A549 (cell line): Measurements from ENCODE around the gene CALML4. TPM values are rescaled to one million over a fixed set of nuclear protein-coding genes. Genes with fewer than 3 reads are reported as not detected.
A peak's percentile ranks its signal among the peaks of the same experiment; 100 is the strongest.

Source experiments
- ATAC-seq, 2 experiments: fragments of 200-7000 bp in 1 of 2; fragments of >200 bp in 1 of 2; cut with Nextera tagmentation in 1 of 2; cut with Tn5 transposase in 1 of 2; 3 replicates each; pipeline versions ENCODE4 v1.8.0 to v1.9.1; 2018 to 2020; ENCODE audit warnings: mild to moderate bottlenecking in 1 of 2, moderate library complexity in 1 of 2
- CTCF ChIA-PET: fragments of 300-600 bp; sonication (Branson Sonifier 250); formaldehyde crosslinking; extraction: SDS; loops from one replicate; lab custom pipeline; 2021; ENCODE audit warnings: antibody characterized with exemption, inconsistent platforms; lab: Yijun Ruan, JAX
- POLR2A ChIA-PET: fragments of 350-600 bp; formaldehyde crosslinking; extraction: SDS; loops from one replicate; lab custom pipeline; 2021; ENCODE audit warnings: antibody characterized with exemption, inconsistent platforms; lab: Yijun Ruan, JAX
- DNase-seq, 2 experiments: peaks; one replicate each; pipeline versions ENCODE4 v3.0.0 to v3.0.0-alpha.2; 2011 to 2016; ENCODE audit warnings: low read depth in 1 of 2, low spot score in 1 of 2
- FAIRE-seq: peaks from 2 replicates; lab custom pipeline; 2011; peaks lifted over from hg19 to GRCh38; lab: Jason Lieb, UNC
- H3K27ac ChIP-seq, 2 experiments: fragments of >200 bp; sonication (Bioruptor Twin); formaldehyde crosslinking; 3 replicates each; pipeline ENCODE4 v1.5.1; 2016 to 2017
- H3K4me1 ChIP-seq: fragments of >200 bp; sonication (Bioruptor Twin); formaldehyde crosslinking; 3 replicates; pipeline ENCODE4 v1.6.1; 2016
- H3K4me2 ChIP-seq: fragments of >200 bp; sonication (Bioruptor Twin); formaldehyde crosslinking; 3 replicates; pipeline ENCODE4 v1.6.1; 2016
- H3K4me3 ChIP-seq: fragments of >200 bp; sonication (Bioruptor Twin); formaldehyde crosslinking; 3 replicates; pipeline ENCODE4 v1.5.1; 2016
- H3K9me3 ChIP-seq: fragments of >200 bp; sonication (Bioruptor Twin); formaldehyde crosslinking; 3 replicates; pipeline ENCODE4 v1.6.1; 2016
- BHLHE40 ChIP-seq: IDR thresholded peaks from 2 replicates; pipeline ENCODE4 v1.6.1; 2012; ENCODE audit warnings: low read depth, low read length, inconsistent platforms
- CBX8 ChIP-seq: fragments of 200-600 bp; sonication (generic); IDR thresholded peaks from 2 replicates; pipeline ENCODE4 v1.6.1; 2016
- CEBPB ChIP-seq, 2 experiments: fragments of >200 bp in 1 of 2; sonication (Bioruptor Twin) in 1 of 2; formaldehyde crosslinking in 1 of 2; IDR thresholded peaks; 2 replicates each; pipeline ENCODE4 v1.6.1; 2012 to 2016
- CHD2 ChIP-seq: fragments of 150-350 bp; IDR thresholded peaks from 2 replicates; pipeline ENCODE4 v1.6.1; 2014; ENCODE audit warnings: low read length; ENCODE audit not compliant: partially characterized antibody
- CHD4 ChIP-seq: fragments of 200-600 bp; sonication (generic); IDR thresholded peaks from 2 replicates; pipeline ENCODE4 v1.6.1; 2016; ENCODE audit warnings: antibody characterized with exemption, mild to moderate bottlenecking, borderline replicate concordance
- FOSB ChIP-seq: fragments of 250-450 bp; sonication (Bioruptor Pico); IDR thresholded peaks from 2 replicates; pipeline ENCODE4 v1.5.0; 2020; ENCODE audit warnings: mild to moderate bottlenecking, moderate library complexity
- FOSL2 ChIP-seq, 2 experiments: fragments of 450-650 bp in 1 of 2; fragments of >200 bp in 1 of 2; sonication (Bioruptor Twin) in 1 of 2; formaldehyde crosslinking; IDR thresholded peaks; 2 replicates each; pipeline versions ENCODE4 v1.5.0 to v1.6.1; 2016 to 2020; ENCODE audit warnings: mild to moderate bottlenecking in 1 of 2, moderate library complexity in 1 of 2
- HDAC2 ChIP-seq: fragments of 200-600 bp; sonication (generic); IDR thresholded peaks from 2 replicates; pipeline ENCODE4 v1.6.1; 2016
- HOXB5 ChIP-seq: fragments of 250-450 bp; sonication (Bioruptor Pico); IDR thresholded peaks from 2 replicates; pipeline ENCODE4 v1.5.0; 2020; ENCODE audit warnings: mild to moderate bottlenecking, moderate library complexity
- KDM1A ChIP-seq: fragments of 200-600 bp; sonication (generic); IDR thresholded peaks from 2 replicates; pipeline ENCODE4 v1.6.1; 2016; ENCODE audit warnings: low read depth, mild to moderate bottlenecking
- NFE2L2 ChIP-seq: fragments of 150-350 bp; conservative IDR thresholded peaks from 2 replicates; pipeline ENCODE4 v1.6.1; 2014; ENCODE audit warnings: low read length
- RAD21 ChIP-seq, 2 experiments: fragments of >200 bp in 1 of 2; sonication (Bioruptor Twin) in 1 of 2; formaldehyde crosslinking in 1 of 2; IDR thresholded peaks in 1 of 2; conservative IDR thresholded peaks in 1 of 2; 2 replicates in 1 of 2; 3 replicates in 1 of 2; pipeline ENCODE4 v1.6.1; 2012 to 2018; ENCODE audit warnings: inconsistent platforms in 1 of 2
- SMC3 ChIP-seq: fragments of >200 bp; sonication (Bioruptor Twin); formaldehyde crosslinking; IDR thresholded peaks from 3 replicates; pipeline ENCODE4 v1.6.1; 2018; ENCODE audit warnings: inconsistent platforms
- TFCP2L1 ChIP-seq: fragments of 250-450 bp; sonication (Bioruptor Pico); IDR thresholded peaks from 2 replicates; pipeline ENCODE4 v1.5.0; 2021; ENCODE audit warnings: mild to moderate bottlenecking
- ZFP36 ChIP-seq: fragments of 450-650 bp; IDR thresholded peaks from 2 replicates; pipeline ENCODE4 v1.6.1; 2014; ENCODE audit warnings: borderline replicate concordance; ENCODE audit not compliant: partially characterized antibody
- WGBS: methylation state at CpG from one replicate; pipeline ENCODE4 v1.1.6; 2017; ENCODE audit errors: missing lambda C conversion rate; 5-methylcytosine and 5-hydroxymethylcytosine counted together
- polyA plus RNA-seq, 4 experiments: library from polyadenylated mRNA; depleted of rRNA in 3 of 4; stranded (reverse); fragments of >200 nt; fragmentation: RNase III in 1 of 4; extraction: RNeasy Plus Mini Kit Qiagen cat#74134 plus additional on column Dnase treatment in 1 of 4; gene quantifications; 2 replicates in 3 of 4; 3 replicates in 1 of 4; pipeline ENCODE4 v1.2.3, GENCODE V29; 2011 to 2017
- TF ChIP-seq, protein P1 (sequence below): fragments of 200-600 bp; sonication (generic); IDR thresholded peaks from 2 replicates; pipeline ENCODE4 v1.6.1; 2016; ENCODE audit warnings: antibody characterized with exemption, mild to moderate bottlenecking, moderate library complexity
- TF ChIP-seq, protein P2 (sequence below): fragments of 250-450 bp; sonication (Bioruptor Pico); IDR thresholded peaks from 2 replicates; pipeline ENCODE4 v1.5.0; 2020; ENCODE audit warnings: low read depth, mild to moderate bottlenecking, moderate library complexity
- TF ChIP-seq, protein P3 (sequence below): fragments of >200 bp; sonication (Bioruptor Twin); formaldehyde crosslinking; IDR thresholded peaks from 3 replicates; pipeline ENCODE4 v1.5.1; 2016
- TF ChIP-seq, protein P4 (sequence below): fragments of >200 bp; sonication (Bioruptor Twin); formaldehyde crosslinking; IDR thresholded peaks from 2 replicates; pipeline ENCODE4 v1.6.1; 2016

The CALML4 gene
- polyA plus RNA-seq, 2 of the 4 experiments (the other 2 are of a cell fraction) = 12.1 to 18.2 TPM

DNA sequence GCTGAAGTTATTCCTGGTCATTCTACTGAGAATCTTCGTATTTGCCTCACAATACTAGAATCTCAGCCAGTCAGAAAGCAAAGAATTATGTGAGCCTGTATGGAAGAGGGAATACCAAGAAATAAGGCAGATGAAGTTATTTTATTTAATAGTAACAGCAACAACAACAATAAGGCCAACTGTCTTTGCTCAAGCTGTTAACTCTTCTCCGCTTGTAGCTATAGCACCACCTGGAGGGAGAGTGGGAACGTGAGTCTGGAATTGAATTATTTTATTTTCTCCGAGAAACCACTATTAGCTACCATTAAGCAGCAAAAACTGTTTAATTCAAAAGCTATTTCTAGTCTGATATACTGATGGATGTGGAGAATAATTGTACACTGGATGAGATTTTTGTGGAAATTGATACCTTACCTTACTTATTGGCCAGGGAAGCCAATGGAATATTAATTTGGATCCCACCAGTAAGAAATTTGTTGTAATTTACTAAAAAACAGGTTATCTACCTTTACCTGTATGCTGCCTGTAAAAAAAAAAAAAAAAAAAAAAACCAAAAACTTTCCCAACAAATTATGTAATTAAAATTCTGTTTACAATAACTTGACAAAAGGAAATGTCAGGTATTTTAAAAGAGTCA is 50.1 kb downstream of the CALML4 start:
- Histone ChIP-seq H3K4me3 (no peak overlapping the region), H3K27ac (no peak overlapping the region; a peak in 1 of 6 replicates), H3K4me2 (no peak overlapping the region; the same call in 2 of the 3 replicates), H3K4me1 (peaks cover 4% of the 10 kb centered on the region; the same call in 1 of the 3 replicates), H3K9me3 (no peaks in the 10 kb centered on the region)
- peak; percentile 39 to 77 for DNase-seq
- 36% methylated on average over 4 of the region's 4 CpGs for WGBS
- TF ChIP-seq NFE2L2 (no peak), KDM1A (no peak), CHD2 (no peak), BHLHE40 (no peak), FOSL2 (IDR thresholded peaks at IDR 0.05) (no peak), FOSL2 (CRISPR knock-in tag; IDR thresholded peaks at IDR 0.05) (no peak), ZFP36 (no peak), FOSB (CRISPR knock-in tag) (no peak), CBX8 (no peak), CHD4 (no peak), RAD21 (conservative IDR thresholded peaks at IDR 0.05 in 1 of 2, IDR thresholded peaks at IDR 0.05 in 1 of 2) (peak; percentile 96 to 97), SMC3 (peak; percentile 98), HOXB5 (CRISPR knock-in tag) (no peak)
- TF ChIP-seq, protein P1, sequence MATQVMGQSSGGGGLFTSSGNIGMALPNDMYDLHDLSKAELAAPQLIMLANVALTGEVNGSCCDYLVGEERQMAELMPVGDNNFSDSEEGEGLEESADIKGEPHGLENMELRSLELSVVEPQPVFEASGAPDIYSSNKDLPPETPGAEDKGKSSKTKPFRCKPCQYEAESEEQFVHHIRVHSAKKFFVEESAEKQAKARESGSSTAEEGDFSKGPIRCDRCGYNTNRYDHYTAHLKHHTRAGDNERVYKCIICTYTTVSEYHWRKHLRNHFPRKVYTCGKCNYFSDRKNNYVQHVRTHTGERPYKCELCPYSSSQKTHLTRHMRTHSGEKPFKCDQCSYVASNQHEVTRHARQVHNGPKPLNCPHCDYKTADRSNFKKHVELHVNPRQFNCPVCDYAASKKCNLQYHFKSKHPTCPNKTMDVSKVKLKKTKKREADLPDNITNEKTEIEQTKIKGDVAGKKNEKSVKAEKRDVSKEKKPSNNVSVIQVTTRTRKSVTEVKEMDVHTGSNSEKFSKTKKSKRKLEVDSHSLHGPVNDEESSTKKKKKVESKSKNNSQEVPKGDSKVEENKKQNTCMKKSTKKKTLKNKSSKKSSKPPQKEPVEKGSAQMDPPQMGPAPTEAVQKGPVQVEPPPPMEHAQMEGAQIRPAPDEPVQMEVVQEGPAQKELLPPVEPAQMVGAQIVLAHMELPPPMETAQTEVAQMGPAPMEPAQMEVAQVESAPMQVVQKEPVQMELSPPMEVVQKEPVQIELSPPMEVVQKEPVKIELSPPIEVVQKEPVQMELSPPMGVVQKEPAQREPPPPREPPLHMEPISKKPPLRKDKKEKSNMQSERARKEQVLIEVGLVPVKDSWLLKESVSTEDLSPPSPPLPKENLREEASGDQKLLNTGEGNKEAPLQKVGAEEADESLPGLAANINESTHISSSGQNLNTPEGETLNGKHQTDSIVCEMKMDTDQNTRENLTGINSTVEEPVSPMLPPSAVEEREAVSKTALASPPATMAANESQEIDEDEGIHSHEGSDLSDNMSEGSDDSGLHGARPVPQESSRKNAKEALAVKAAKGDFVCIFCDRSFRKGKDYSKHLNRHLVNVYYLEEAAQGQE = no peak
- TF ChIP-seq, protein P2, sequence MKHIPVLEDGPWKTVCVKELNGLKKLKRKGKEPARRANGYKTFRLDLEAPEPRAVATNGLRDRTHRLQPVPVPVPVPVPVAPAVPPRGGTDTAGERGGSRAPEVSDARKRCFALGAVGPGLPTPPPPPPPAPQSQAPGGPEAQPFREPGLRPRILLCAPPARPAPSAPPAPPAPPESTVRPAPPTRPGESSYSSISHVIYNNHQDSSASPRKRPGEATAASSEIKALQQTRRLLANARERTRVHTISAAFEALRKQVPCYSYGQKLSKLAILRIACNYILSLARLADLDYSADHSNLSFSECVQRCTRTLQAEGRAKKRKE = no peak
- TF ChIP-seq, protein P3, sequence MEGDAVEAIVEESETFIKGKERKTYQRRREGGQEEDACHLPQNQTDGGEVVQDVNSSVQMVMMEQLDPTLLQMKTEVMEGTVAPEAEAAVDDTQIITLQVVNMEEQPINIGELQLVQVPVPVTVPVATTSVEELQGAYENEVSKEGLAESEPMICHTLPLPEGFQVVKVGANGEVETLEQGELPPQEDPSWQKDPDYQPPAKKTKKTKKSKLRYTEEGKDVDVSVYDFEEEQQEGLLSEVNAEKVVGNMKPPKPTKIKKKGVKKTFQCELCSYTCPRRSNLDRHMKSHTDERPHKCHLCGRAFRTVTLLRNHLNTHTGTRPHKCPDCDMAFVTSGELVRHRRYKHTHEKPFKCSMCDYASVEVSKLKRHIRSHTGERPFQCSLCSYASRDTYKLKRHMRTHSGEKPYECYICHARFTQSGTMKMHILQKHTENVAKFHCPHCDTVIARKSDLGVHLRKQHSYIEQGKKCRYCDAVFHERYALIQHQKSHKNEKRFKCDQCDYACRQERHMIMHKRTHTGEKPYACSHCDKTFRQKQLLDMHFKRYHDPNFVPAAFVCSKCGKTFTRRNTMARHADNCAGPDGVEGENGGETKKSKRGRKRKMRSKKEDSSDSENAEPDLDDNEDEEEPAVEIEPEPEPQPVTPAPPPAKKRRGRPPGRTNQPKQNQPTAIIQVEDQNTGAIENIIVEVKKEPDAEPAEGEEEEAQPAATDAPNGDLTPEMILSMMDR = peak; percentile 99
- TF ChIP-seq, protein P4, sequence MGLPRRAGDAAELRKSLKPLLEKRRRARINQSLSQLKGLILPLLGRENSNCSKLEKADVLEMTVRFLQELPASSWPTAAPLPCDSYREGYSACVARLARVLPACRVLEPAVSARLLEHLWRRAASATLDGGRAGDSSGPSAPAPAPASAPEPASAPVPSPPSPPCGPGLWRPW = no peak
- ChIA-PET CTCF (interaction anchor here (0.6 to 10.2 kb wide), 46 partner anchors 8 to 830 kb away, joined by 3 to 206 read pairs (median 5); partner anchors contain the start of genes PIAS1 and SKOR1), POLR2A (interaction anchor here (1.1 to 1.4 kb wide), 3 partner anchors 100 to 291 kb away, joined by 4 to 10 read pairs (median 7); partner anchors contain the start of gene PIAS1)
- peak; percentile 81 to 89; a peak in 5 of 6 replicates for ATAC-seq
- FAIRE-seq = peak; percentile 97

DNA sequence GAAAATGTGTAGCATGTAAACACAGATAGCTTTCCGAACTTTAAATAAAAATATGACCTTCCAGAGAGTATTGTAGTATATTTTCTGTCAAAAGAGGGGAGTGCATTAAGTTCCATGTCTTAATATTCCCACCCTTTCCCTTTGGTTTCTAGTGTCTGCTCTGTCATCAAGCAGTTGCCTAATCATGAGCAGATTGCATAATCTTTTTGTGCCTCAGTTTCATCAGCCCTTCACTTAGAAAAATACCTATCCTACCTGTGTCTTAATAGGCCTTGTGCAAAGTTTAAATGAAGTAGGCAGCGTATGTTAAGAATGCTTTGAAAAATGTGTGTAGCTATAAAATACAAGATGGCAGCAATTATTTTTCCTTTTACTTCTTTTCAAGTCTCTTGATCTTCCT is 52.8 kb downstream of the CALML4 start:
- H3K9me3 ChIP-seq = no peaks in the 10 kb centered on the region
- H3K4me1 ChIP-seq = peaks cover 9% of the 10 kb centered on the region; the same call in 2 of the 3 replicates
- TF ChIP-seq TFCP2L1 (CRISPR knock-in tag) = no peak
- no peak for TF ChIP-seq HOXB5 (CRISPR knock-in tag)
- no peak for TF ChIP-seq HDAC2
- peak; percentile 62; a peak in 3 of 4 replicates for TF ChIP-seq CEBPB (IDR thresholded peaks at IDR 0.05)
- no peak overlapping the region for H3K27ac ChIP-seq
- WGBS = 95% methylated on average over 2 of the region's 2 CpGs
- H3K4me3 ChIP-seq = no peak overlapping the region
- CTCF ChIA-PET = interaction anchor here (0.6 to 10.2 kb wide), 9 partner anchors 10 to 316 kb away, joined by 3 to 206 read pairs (median 3); no protein-coding TSS in a partner anchor
- no peak overlapping the region for H3K4me2 ChIP-seq
- no peak for ATAC-seq
- no peak for DNase-seq
- no peak for FAIRE-seq
- POLR2A ChIA-PET = interaction anchor here (0.6 to 1.9 kb wide), 2 partner anchors 67 to 98 kb away, joined by 3 to 6 read pairs; partner anchors contain the start of gene PIAS1
